Epithelial cell of proximal tubule (primary cell): ENCODE results near the gene KRT8. TPM values are rescaled to one million over a fixed set of nuclear protein-coding genes. Genes with fewer than 3 reads are reported as not detected.

Experiments used
- DNase-seq: peaks from one replicate; pipeline ENCODE4 v3.0.0-alpha.2; 2011; ENCODE audit warnings: low read depth
- H3K4me3 ChIP-seq: 2 replicates; pipeline ENCODE4 v1.5.1; 2011; ENCODE audit warnings: low read depth, mild to moderate bottlenecking, low read length
- CTCF ChIP-seq: conservative IDR thresholded peaks from 2 replicates; pipeline ENCODE4 v1.5.1; 2012; ENCODE audit warnings: low read depth, mild to moderate bottlenecking, low read length
- total RNA-seq: library from RNA; depleted of rRNA; stranded (reverse); fragments of >200 nt; gene quantifications from 2 replicates; pipeline ENCODE4 v1.2.3, GENCODE V29; 2015

KRT8 gene
- total RNA-seq, 1 donor from 2014 or later: 1,207 TPM

- TF ChIP-seq CTCF: no peak
- DNase-seq: no peak
- no peak overlapping the region for H3K4me3 ChIP-seq
Measured at GRCh38 chr12:52916216-52916615, 11.3 kb upstream of the KRT8 start.

- H3K4me3 ChIP-seq: no peak overlapping the region
- no peak for TF ChIP-seq CTCF
- DNase-seq: no peak
Measured at GRCh38 chr12:52915637-52916036, 10.8 kb upstream of the KRT8 start.

GRCh38 chr12:52914576-52915121 is 9.8 kb upstream of the KRT8 start:
- TF ChIP-seq CTCF: no peak
- no peak overlapping the region for H3K4me3 ChIP-seq
- DNase-seq: no peak

- no peak overlapping the region for H3K4me3 ChIP-seq
- no peak for DNase-seq
- no peak for TF ChIP-seq CTCF
Measured at GRCh38 chr12:52913431-52913821, 8.6 kb upstream of the KRT8 start.

- no peak for DNase-seq
- H3K4me3 ChIP-seq: no peak overlapping the region
- TF ChIP-seq CTCF: no peak
Measured at GRCh38 chr12:52912711-52913430, 8.0 kb upstream of the KRT8 start.

GRCh38 chr12:52910248-52910883 is 5.5 kb upstream of the KRT8 start:
- H3K4me3 ChIP-seq: no peak overlapping the region
- TF ChIP-seq CTCF: no peak
- DNase-seq: no peak
